Lung microvascular endothelial cell (primary cell): Measurements from ENCODE around the gene NCAPH2. TPM values are rescaled to one million over a fixed set of nuclear protein-coding genes. Genes with fewer than 3 reads are reported as not detected.
"Not testable (repeated sequence)": the region's sequence is repeated elsewhere in the genome, so short reads cannot be mapped to it uniquely, and the experiment has no call there.

ENCODE experiments used
- DNase-seq, 2 donors: peaks; one replicate each; pipeline versions ENCODE4 v3.0.0 to v3.0.0-alpha.2; 2010; ENCODE audit warnings: low read depth in 2 of 2
- total RNA-seq: library from RNA; depleted of rRNA; stranded (reverse); fragments of >200 nt; gene quantifications from 2 replicates; pipeline ENCODE4 v1.2.1, GENCODE V29; 2014

NCAPH2 gene
- total RNA-seq, 1 donor from 2014 or later = 14.5 TPM

DNA sequence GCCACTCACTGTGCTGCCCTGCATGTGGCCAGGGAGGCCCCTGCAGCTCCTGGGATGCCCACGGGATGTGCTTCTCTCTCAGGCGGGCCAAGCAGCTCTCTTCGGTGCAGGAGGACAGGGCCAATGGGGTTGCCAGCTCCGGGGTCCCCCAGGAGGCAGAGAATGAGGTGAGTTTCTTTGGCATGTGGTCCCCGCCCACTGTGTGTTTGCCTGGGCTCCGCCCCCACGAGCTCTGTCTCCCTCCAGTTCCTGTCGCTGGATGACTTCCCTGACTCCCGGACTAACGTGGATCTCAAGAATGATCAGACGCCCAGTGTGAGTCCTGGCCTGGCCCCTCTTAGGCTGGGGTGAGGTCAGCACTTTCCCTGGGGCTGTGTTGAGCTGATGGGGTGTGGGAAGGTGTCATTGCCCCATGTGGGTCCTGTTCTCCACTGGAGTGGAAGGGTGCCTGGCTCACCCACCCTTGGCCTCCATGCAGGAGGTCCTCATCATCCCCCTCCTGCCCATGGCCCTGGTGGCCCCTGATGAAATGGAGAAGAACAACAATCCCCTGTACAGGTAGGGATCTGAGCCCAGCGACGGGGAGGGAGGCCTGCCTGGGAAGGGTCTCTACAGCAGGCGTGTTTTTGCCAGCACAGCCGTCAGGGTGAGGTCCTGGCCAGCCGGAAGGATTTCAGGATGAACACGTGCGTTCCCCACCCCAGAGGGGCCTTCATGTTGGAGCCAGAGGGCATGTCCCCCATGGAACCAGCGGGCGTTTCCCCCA, 9.7 kb downstream of the NCAPH2 start:
- DNase-seq = no peak

DNA sequence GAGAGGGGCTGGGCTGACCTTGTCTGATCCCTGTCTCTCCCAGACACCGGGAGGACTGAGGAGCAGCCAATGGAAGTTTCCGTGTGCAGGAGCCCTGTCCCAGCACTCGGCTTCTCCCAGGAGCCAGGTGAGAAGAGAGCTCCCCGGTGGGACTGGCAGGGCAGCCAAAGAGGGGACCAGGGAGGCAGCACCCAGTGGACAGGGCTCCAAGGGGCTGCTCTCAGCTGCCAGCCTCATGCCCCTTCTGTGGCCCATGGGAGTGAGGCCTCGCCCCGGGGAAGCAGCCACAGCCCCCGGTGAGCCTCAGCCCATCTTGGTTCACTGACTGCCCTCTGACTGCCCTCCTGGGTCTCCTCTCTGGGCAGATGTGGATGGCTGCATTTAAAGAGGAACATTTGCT, 10.6 kb downstream of the NCAPH2 start:
- DNase-seq = no peak

DNA sequence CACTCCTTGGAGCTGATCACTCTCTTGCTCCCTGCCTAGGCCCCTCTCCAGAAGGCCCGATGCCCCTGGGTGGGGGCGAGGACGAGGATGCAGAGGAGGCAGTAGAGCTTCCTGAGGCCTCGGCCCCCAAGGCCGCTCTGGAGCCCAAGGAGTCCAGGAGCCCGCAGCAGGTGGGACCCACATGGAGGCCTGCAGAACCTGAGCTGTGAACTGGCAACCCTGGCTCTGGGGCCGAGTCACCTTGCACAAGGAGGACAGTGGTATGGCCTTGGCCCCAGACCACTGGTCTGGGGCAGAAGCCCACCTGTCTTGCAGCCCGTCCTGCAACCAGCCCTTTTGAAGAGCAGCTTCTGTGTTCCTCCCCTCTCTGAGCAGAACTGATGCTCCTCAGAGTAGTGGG, 11.1 kb downstream of the NCAPH2 start:
- DNase-seq = no peak

DNA sequence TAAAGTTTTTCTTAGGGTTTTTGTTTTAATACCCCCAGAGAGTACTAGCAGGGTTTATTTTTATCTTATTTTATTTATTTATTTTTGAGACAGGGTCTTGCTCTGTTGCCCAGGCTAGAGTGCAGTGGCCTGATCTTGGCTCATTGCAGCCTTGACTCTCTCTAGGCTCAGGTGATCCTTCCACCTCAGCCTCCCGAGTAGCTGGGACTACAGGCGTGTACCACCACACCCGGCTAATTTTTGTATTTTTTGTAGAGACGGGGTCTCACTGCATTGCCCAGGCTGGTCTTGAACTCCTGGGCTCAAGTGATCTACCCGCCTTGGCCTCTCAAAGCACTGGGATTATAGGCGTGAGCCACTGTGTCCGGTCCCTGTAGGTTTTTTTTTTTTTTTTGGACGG, 12.2 kb downstream of the NCAPH2 start:
- not testable (repeated sequence) for DNase-seq

DNA sequence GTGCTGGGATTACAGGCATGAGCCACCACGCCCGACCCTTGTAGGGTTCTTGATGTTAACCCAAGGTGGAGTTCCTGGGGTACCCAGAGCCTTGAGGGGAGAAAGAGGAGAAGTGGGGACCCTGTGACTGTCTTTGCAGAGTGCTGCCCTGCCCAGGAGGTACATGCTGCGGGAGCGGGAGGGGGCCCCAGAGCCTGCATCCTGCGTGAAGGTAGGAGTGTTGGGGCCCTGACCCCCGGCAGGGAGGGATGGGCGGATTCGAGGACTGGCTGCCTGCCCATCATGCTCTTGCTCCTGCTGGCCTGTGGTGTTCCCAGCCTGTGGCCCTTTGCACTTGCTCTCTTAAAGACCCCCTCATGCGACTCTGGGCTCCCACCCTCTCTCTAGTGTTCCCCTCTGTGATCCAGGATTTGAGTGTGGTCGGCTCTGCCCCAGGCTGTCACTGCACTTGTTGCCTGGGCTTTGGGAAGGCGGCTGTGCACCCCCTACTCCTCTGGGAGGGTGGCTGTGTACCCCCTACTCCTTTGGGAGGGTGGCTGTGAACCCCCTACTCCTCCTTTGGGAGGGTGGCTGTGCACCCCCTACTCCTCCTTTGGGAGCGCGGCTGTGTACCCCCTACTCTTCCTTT, 12.9 kb downstream of the NCAPH2 start:
- DNase-seq = no peak

DNA sequence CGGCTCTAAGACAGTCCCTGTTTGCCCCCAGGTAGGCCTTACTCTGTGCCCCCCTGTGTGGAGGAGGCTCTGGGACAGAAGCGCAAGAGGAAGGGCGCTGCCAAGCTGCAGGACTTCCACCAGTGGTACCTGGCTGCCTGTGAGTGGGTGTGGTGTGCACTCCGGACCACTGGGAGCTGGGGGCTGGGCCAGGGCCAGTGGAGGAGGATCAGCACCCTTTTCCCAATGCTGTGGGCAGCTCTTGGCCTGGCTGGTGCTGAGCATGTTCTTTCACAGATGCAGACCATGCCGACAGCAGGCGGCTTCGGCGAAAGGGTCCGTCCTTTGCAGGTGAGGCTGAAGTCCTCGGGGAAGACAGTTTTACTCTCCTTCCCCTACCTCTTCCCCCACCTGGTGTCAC, 13.7 kb downstream of the NCAPH2 start:
- DNase-seq = no peak

DNA sequence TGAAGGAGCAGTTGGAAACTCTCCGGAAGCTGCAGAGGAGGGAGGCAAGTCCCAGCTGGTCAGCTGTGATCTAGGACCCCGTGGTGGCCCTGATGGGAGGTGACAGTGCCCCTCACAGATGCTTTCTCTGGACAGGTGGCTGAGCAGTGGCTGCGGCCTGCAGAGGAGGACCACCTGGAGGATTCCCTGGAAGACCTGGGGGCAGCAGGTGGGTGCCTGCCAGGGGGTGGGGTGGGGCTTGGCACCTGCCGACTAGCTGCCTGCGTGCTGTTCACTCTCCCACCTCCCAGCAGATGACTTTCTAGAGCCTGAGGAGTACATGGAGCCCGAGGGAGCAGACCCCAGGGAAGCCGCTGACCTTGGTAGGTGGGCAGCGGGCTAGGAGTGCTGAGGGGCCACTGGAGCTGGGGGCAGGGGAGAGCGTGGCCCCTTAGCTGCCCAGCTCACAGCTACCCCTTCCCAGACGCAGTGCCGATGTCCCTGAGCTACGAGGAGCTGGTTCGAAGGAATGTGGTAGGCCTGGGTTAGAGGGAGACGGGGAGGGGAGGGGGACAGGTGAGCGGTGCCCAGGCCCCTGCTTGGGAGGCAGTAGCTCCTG, 14.3 kb downstream of the NCAPH2 start:
- no peak for DNase-seq

DNA sequence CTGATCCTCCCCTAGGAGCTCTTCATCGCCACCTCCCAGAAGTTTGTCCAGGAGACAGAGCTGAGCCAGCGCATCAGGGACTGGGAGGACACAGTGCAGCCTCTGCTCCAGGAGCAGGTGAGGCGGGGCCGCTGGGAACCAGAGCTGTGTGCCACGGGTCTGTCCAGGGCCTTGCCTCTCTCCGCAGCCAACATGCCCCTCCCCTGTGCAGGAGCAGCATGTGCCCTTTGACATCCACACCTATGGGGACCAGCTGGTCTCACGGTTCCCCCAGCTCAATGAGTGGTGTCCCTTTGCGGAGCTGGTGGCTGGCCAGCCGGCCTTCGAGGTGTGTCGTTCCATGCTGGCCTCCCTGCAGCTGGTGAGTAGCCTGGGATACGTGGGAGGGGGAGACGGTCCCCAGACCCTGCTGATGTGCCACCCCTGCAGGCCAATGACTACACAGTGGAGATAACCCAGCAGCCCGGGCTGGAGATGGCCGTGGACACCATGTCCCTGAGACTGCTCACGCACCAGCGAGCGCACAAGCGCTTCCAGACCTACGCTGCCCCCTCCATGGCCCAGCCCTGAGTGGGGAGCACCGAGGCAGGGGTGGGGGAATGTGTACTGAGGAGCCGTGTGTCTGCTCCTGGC, 14.9 kb downstream of the NCAPH2 start:
- DNase-seq = no peak

DNA sequence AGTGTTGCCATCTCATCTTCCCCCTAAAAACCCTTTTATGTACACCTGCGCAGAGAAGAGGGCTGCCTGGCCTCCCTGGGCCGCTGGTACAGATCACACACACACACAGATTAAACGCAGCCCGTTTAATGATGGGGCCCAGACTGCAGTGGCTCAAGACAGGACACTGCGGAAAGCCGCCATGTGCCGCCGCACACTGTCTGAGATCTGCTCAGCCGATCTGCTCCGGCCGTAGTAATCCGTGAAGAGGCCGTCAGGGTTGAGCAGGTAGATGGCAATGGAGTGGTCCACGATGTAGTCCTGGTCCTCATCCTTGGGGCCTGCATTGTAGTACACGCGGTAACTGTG, 15.4 kb downstream of the NCAPH2 start:
- no peak for DNase-seq

DNA sequence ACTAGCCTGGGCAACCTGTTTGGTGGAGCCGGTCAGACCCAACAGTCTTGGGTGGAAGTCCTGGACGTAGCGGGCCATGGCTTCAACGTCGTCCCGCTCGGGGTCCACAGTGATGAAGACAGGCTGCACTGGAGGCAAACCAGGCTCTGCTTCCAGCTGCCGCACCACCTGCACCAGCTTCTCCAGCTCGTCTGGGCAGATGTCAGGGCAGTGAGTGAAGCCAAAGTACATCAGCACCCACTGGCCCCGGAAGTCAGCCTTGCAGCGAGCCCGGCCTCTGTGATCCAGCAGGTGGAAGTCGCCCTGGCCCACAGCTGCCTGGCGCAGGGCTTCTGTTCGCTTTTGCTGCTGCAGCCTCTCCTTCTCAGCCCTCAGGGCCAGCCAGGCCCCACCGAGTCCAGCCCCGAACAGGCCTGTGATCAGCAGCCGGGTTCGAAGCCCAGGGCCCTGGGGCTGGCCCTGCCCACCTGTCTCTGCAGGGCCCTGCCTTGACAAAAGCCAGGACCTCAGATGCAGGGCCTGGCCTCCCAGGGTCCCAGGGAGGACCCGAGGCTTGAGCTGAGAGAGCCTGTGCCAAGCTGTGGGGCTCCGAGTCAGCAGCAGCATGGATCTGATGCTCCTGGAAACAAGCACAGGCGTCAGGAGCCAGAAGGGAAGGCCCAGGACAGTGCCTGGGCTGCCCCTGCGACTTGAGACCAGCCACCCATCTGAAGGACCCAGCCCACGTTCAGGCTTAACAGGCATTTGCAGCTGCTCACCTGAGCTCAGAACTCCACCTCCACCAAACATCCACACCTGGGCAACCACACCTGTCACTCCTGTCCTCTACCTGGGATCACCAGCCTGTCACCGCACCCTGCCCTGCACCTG, 16.0 kb downstream of the NCAPH2 start:
- no peak for DNase-seq

DNA sequence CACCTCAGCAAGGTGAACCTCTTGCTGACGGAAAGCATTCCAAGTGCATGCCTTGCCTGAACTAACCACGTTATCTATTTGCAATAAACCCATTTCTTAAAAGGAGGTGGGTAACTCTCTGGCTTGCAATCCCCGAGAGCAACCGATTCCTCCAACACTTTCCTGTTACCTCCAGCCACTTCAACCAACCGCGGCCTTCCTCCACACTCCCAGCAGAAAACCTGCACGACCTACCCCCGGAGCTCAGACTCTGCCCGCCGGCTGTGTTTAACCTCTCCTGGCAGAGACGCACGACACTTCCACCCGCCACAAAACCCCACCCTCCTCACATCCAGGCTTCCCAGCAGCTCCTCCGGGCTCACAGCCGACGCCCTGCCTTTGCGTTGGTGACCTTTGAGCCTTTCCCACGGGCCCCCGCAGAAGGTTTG, 16.7 kb downstream of the NCAPH2 start:
- peak in 1 of 2 donors; percentile 35 for DNase-seq

DNA sequence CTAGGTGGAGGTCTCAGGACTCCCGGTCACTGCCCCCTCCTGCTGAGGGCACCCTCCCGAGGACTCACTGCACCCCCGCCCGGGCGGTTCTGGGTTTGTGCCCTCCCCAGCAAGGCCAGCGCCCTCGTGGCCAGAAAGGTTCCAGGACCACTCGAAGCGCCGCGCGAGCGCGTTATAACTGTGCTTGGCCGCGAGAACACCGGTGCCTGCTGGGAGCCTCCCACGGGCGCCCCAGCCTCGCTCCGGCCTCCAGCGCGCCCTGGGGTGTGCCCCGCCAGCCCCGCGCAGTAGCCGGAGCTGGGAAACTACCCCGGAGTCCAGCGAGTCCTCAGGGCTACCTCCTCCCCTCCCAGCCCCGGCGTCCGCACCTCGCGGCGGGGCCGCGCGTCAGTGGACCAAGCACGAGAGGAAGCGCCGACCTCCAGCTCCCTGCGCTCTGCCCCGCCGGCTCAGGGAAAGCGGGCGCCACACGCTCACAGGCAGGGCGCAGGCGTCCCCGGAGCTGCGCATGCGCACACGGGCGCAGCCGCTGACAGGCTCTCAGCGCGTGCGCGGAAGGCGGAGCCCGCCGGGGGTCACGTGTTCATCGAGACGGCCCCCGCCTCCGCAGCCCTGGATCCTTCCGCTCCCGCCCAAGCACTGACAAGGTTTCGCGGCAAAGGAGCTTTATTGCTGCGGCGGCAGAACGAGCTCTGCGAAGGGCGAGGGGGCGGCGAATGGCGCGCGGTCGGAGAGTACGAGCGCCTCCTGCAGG, 17.3 kb downstream of the NCAPH2 start, which contains the start of gene SCO2:
SCO2 (minus strand) TSS at position 495 of the 754 bp plus-strand sequence. CDS start 1,187 bp downstream, outside the sequence.
- DNase-seq = peak; percentile 98 to 99

DNA sequence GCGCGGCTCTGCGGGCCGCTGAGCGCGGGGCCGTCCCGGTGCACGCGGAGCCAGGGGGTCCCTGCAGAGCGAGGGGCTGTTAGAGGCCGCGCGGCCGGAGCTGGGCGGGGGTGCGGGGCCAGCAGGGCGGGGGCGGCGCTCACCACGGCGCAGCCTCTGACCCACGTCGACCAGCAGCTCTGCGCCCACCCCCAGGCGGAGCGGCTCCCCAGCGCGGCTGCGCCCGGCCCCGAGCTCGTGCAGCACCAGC, 17.8 kb downstream of the NCAPH2 start:
- no peak for DNase-seq

DNA sequence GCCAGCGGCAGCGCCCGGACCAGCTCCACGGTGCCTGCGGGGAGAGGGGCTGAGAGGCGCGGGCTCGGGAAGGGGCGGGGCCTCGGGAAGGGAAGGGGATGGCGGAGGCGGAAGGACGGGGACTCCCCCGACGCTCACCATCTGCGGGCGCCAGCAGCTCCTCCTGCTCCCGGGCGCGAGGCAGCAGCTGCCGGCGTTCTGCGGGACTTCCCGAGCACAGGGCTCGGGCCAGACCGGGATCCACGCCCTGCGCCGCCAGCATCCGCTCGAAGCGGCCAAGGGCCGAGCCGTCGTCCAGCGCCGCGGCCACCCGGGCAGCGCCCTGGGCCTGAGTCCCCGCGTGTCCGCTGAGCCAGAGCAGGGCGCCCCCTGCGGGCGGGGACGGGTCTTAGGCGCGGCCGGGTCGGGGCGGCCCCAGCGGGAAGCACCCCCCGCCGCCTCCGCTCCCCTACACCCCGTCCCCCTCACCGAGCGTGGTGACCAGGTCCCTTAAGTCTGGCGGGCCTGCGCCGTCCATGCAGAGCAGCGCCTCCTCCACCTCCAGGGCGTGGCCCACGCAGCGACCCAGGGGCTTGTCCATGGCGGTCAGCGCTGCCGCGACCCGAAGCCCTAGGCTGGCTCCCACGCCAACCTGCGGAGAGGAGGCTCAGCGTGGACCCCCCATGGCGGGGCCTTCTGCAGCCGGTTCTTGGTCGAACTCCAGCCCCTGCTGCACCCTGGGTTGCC, 18.2 kb downstream of the NCAPH2 start:
- peak; percentile 81 to 85 for DNase-seq

DNA sequence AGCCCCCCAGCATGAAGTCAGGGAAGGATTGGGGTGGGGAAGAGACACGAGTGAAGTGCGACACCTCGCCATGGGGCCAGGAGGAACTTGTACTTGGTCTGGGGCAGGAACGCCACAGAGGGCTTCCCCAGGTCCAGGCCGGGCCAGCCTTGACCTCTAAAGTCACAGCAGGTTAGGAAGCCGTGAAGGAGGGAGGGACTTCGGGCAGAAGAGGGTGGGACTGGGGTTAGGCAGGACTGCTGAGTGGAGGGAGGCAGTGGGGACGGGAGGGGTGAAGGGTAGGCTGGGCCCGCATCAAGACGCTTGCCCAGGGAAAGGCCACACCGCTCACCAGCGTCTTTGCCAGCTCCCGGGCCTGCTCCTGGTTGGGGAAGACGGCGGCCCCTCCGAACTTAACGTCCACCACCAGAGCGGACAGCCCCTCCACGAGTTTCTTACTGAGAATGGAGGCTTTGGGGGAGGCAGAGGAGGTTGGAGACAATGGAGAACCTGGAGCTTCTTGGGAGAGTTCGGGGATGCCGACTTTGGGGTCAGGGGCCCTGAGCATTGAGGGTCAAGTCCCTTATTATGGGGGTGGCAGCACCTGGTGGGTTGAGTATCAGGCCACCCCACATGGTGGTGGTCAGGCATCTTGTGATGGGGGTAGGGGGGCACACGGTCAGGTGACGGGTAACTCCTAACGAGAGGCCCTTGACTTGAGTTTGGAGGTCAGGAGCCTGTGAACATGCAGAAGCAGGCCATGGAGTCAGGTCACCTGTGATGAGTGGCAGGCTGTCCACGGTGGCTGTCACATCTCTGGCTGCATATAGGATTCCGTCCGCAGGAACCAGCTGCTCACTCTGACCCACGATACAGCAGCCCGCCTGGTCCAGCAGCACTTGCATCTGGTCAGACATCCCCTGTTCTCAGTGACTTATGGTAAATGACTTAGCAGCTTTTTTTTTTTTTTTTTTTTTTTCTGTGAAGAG, 19.1 kb downstream of the NCAPH2 start:
- no peak for DNase-seq

DNA sequence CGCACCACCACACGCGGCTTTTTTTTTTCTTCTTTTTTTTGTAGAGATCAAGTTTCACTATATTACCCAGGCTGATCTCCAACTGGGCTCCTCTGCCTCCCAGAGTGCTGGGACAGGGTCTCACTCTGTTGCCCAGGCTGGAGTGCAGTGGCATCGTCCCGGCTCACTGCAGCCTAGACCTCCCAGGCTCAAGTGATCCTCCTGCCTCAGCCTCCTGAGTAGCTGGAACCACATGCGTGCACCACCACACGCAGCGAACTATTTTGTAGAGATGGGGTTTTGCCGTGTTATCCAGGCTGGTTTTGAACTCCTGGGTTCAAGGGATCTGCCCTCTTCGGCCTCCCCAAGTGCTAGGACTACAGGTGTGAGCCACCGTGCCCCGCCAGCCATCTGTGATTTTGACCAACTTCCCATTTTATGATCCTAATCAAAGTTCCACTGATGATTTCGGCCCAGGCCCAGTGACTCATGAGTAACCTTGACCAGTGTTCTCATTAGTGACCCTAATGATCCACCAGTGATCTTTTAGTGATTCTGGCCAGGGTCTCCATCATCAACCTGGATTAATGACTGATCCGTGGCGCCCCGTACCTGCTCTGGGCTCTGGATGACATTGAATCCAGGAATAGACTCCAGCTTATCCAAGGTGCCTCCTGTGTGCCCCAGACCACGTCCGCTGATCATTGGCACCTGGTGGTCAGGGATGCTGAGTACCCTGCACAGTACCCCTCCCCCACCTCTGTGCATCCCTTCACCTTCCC, 20.1 kb downstream of the NCAPH2 start:
- DNase-seq = no peak

DNA sequence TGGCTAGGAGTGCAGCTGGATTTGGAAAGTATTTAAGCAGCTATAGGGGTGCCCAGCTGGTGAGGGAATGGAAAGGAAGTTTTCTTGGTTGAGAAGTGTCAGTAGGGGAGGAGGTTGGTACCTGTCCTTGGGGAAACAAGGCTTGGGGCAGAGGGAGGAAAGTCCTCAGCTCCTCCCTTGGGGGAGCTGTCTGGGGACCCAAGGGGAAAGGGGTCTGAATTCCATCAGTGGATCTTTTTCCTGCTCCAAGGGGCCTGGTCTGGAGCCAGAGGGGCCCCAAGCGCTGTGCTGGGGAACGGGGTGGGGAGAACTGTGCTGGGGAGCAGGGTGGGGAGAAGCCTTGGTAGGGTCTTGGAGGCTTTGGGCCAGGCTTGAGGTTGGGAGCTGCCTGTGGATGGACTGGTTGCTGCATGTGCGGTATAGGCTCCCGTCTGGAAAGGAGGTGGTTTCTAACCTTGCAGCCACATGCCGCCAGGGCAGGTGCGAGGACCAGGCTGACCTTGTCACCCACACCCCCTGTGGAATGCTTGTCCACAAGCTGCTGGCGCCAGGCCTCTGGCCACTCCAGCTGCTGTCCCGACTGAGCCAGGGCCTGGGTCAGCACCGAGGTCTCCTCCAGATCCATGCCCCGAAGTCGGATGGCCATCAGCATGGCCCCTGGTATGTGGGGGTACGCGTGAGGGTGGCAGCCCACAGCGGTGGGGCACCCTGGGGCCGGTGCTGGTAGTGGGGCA, 20.8 kb downstream of the NCAPH2 start:
- no peak for DNase-seq
